GM13977 (cell line): ENCODE results near the gene KLF4.

ENCODE experiments used
- DNase-seq: peaks from one replicate; pipeline ENCODE4 v3.0.0; 2012; ENCODE audit warnings: low spot score
- in situ Hi-C: fragments of 300-500 bp; cut with MboI; formaldehyde crosslinking; loops from one replicate; pipeline ENCODE4 v1.12.0; 2022; ENCODE audit warnings: low sequenced_read_pairs, low pct_unique_long_range_greater_than_20kb, mixed read lengths, inconsistent platforms; ENCODE audit not compliant: unreplicated experiment
- TF ChIP-seq, protein P1 (sequence below): IDR thresholded peaks from 2 replicates; pipeline ENCODE4 v1.5.1; 2012; ENCODE audit warnings: mild to moderate bottlenecking, control low read depth; ENCODE audit not compliant: insufficient read depth; ENCODE audit errors: extremely low read depth, missing control alignments

KLF4 gene

GRCh38 chr9:107465467-107466451, 23.8 kb downstream of the KLF4 start:
- DNase-seq, result peak; percentile 81
- TF ChIP-seq, protein P1, sequence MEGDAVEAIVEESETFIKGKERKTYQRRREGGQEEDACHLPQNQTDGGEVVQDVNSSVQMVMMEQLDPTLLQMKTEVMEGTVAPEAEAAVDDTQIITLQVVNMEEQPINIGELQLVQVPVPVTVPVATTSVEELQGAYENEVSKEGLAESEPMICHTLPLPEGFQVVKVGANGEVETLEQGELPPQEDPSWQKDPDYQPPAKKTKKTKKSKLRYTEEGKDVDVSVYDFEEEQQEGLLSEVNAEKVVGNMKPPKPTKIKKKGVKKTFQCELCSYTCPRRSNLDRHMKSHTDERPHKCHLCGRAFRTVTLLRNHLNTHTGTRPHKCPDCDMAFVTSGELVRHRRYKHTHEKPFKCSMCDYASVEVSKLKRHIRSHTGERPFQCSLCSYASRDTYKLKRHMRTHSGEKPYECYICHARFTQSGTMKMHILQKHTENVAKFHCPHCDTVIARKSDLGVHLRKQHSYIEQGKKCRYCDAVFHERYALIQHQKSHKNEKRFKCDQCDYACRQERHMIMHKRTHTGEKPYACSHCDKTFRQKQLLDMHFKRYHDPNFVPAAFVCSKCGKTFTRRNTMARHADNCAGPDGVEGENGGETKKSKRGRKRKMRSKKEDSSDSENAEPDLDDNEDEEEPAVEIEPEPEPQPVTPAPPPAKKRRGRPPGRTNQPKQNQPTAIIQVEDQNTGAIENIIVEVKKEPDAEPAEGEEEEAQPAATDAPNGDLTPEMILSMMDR, result peak; percentile 66
- in situ Hi-C loops, result loop anchor here (25.0 kb wide), 1 partner anchor 1097 kb away; no protein-coding TSS in a partner anchor

DNA sequence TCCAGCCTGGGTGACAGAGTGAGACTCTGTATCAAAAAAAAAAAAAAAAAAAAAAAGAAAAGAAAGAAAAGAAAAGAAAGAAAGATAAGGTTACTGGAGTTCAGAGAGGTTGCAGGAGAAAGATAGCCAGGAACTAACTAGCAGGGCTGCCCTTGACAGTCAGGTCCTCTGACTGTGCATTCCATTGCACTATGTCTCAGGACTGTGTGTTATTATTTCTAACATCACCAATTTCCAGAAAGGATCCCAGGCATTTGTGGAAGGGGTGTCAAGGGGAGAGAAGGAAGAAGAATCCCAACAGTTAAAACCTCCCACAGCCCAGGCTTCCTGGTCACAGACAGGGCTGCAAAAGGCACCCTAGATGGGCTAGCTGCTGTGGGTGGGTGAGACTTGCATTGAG, 25.1 kb downstream of the KLF4 start:
- TF ChIP-seq, protein P1, result no peak
- DNase-seq, result no peak
- in situ Hi-C loops, result loop anchor here (25.0 kb wide), 1 partner anchor 1098 kb away; no protein-coding TSS in a partner anchor

DNA sequence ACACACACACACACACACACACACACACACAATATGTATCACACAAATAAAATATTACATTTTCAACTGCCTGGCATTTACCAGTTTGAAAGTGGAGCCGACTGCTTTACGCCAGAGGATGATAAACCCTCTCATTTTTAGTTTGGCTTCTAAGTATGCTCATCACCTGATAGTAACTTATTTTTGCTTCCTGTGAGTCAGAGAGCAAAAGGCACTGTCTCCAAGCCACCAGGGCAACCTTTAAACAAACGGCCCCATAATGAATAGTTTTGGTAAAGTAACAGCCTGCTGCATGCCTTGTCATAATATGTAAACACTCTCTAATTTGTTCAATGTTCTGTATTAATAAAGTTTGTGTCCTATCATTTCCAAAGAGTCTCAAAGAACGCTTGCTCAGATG, 26.9 kb downstream of the KLF4 start:
- DNase-seq, result no peak
- TF ChIP-seq, protein P1, result no peak
- in situ Hi-C loops, result loop anchor here (25.0 kb wide), 1 partner anchor 1100 kb away; no protein-coding TSS in a partner anchor

DNA sequence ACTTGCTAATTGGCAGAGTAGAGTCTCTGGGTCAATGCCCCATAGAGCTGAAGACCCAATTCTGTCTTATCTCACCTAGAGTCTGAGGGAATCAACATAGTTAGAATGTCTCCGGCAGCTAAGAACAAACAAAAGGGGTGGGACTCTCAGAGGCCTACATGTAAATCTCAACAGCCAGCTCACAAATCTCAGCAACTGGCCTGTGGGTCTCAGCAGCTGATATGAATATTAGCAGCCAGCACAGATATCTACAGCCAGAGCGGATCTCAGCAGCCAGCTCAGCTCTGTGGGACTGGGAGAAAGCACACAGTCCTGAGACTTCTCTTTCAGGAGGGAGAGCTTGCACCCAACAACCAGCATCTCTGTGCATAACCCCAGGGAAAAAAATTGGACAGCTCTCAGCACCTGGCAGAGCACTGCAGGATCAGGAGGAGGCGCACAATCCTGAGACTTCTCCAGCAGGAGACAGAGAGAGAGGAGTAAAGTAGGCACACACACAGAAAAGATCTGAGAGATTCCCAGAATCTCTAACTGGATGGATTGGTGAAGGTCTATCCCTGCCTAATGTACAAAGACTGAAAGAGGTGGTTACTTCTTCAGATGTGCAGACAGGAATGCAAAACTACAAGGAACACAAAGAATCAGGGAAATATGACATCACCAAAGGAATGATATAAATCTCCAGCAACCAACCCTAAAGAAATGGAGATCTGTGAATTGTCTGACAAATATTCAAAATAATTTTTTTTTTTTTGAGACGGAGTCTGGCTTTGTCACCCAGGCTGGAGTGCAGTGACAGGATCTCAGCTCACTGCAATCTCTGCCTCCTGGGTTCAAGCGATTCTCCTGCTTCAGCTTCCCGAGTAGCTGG, 29.2 kb downstream of the KLF4 start:
- TF ChIP-seq, protein P1, result no peak
- in situ Hi-C loops, result loop anchor here (25.0 kb wide), 1 partner anchor 1102 kb away; no protein-coding TSS in a partner anchor
- no peak for DNase-seq

GRCh38 chr9:107455425-107456135, 34.0 kb downstream of the KLF4 start:
- in situ Hi-C loops, result loop anchor here (25.0 kb wide), 1 partner anchor 1107 kb away; no protein-coding TSS in a partner anchor
- TF ChIP-seq, protein P1, result no peak
- DNase-seq, result no peak

- no peak for DNase-seq
- in situ Hi-C loops, result loop anchor here (25.0 kb wide), 1 partner anchor 1109 kb away; no protein-coding TSS in a partner anchor
- TF ChIP-seq, protein P1, result no peak
Measured at GRCh38 chr9:107453479-107453878, 36.1 kb downstream of the KLF4 start.
